ENCODE measurements around the gene CPNE8.

DNA sequence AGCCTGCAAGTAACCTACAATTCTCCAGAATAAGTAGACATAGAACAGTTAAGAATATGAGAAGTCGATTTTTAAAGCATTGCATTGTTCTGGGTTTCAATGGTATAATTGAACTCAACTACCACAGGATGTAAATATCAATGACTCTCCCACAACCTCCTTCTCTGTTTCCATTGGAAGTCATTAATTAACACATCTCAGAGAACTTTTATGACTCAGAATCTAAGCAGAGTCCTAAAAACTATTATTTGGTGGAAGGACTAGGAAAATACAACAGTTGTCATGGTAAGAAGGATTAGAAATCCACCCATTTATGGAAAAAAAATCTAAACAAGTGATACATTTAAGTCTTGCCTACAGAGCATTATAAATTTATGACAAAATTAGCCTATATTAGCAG lies 21.1 kb upstream of the CPNE8 start:
- TF ChIP-seq CTCF (conservative IDR thresholded peaks at IDR 0.05; ENCODE audit: low read length): no peak
- no peak for TF ChIP-seq EZH2phosphoT487 (IDR thresholded peaks at IDR 0.05; ENCODE audit: borderline replicate concordance)

Data from Loucy (cell line).